ENCODE data around the gene PLAAT2. TPM values are rescaled to one million over a fixed set of nuclear protein-coding genes. Genes with fewer than 3 reads are reported as not detected.
"Not testable (repeated sequence)": the region's sequence is repeated elsewhere in the genome, so short reads cannot be mapped to it uniquely, and the experiment has no call there.

Gene PLAAT2
- total RNA-seq, 1 donor from 2014 or later, result not detected

GRCh38 chr11:63595296-63595695, 32.1 kb upstream of the PLAAT2 start:
- H3K9me3 Mint-ChIP-seq, result no peaks in the 10 kb centered on the region
- H3K4me3 Mint-ChIP-seq, result no peak overlapping the region
- DNase-seq, result no peak
- no peaks in the 10 kb centered on the region for H3K27me3 Mint-ChIP-seq
- no peaks in the 10 kb centered on the region for H3K4me1 Mint-ChIP-seq
- no peaks in the 10 kb centered on the region for H3K36me3 Mint-ChIP-seq (ENCODE audit: low read depth)
- intact Hi-C loops (cut with micrococcal nuclease), result no loop called here
- no peak overlapping the region for H3K27ac Mint-ChIP-seq

- Mint-ChIP-seq H3K27ac (no peak overlapping the region), H3K4me1 (no peaks in the 10 kb centered on the region), H3K4me3 (no peak overlapping the region), H3K27me3 (no peaks in the 10 kb centered on the region), H3K36me3 (ENCODE audit: low read depth) (no peaks in the 10 kb centered on the region), H3K9me3 (no peaks in the 10 kb centered on the region)
- intact Hi-C loops (cut with micrococcal nuclease), result loop anchor here (5.0 kb wide), 1 partner anchor 44 kb away; no protein-coding TSS in a partner anchor
- peak; percentile 64 for DNase-seq
These were observed 29.8 kb upstream of the PLAAT2 start for GRCh38 chr11:63592975-63593395.

- no peak for DNase-seq
- Mint-ChIP-seq H3K9me3 (no peaks in the 10 kb centered on the region), H3K36me3 (ENCODE audit: low read depth) (no peaks in the 10 kb centered on the region), H3K27ac (no peak overlapping the region), H3K4me3 (no peak overlapping the region), H3K27me3 (peaks cover 2% of the 10 kb centered on the region), H3K4me1 (no peaks in the 10 kb centered on the region)
- intact Hi-C loops (cut with micrococcal nuclease), result loop anchor here (5.0 kb wide), 1 partner anchor 47 kb away; no protein-coding TSS in a partner anchor
These were observed 27.0 kb upstream of the PLAAT2 start for GRCh38 chr11:63590024-63590788.

- Mint-ChIP-seq H3K36me3 (ENCODE audit: low read depth) (no peaks in the 10 kb centered on the region), H3K9me3 (no peaks in the 10 kb centered on the region), H3K4me3 (no peak overlapping the region), H3K4me1 (no peaks in the 10 kb centered on the region), H3K27ac (no peak overlapping the region), H3K27me3 (peaks cover 2% of the 10 kb centered on the region)
- intact Hi-C loops (cut with micrococcal nuclease), result no loop called here
- no peak for DNase-seq
These were observed 25.8 kb upstream of the PLAAT2 start for GRCh38 chr11:63589000-63589399.

GRCh38 chr11:63586451-63587166, 23.4 kb upstream of the PLAAT2 start:
- Mint-ChIP-seq H3K4me3 (no peak overlapping the region), H3K27me3 (peaks cover 2% of the 10 kb centered on the region), H3K27ac (no peak overlapping the region), H3K36me3 (ENCODE audit: low read depth) (peaks cover 6% of the 10 kb centered on the region), H3K4me1 (peaks cover 14% of the 10 kb centered on the region), H3K9me3 (peaks cover 7% of the 10 kb centered on the region)
- intact Hi-C loops (cut with micrococcal nuclease), result no loop called here
- DNase-seq, result no peak

GRCh38 chr11:63583357-63583677, 20.1 kb upstream of the PLAAT2 start:
- no peak for DNase-seq
- Mint-ChIP-seq H3K4me3 (no peak overlapping the region), H3K27me3 (peaks cover 2% of the 10 kb centered on the region), H3K27ac (no peak overlapping the region), H3K36me3 (ENCODE audit: low read depth) (peaks cover 15% of the 10 kb centered on the region), H3K9me3 (peaks cover 18% of the 10 kb centered on the region), H3K4me1 (peaks cover 15% of the 10 kb centered on the region)
- intact Hi-C loops (cut with micrococcal nuclease), result no loop called here

GRCh38 chr11:63581224-63581623, 18.0 kb upstream of the PLAAT2 start:
- H3K36me3 Mint-ChIP-seq (ENCODE audit: low read depth), result peaks cover 15% of the 10 kb centered on the region
- H3K9me3 Mint-ChIP-seq, result peaks cover 20% of the 10 kb centered on the region
- H3K4me3 Mint-ChIP-seq; H3K27me3 Mint-ChIP-seq; intact Hi-C loops (cut with micrococcal nuclease); H3K27ac Mint-ChIP-seq; DNase-seq: not testable (repeated sequence)
- H3K4me1 Mint-ChIP-seq, result peaks cover 15% of the 10 kb centered on the region

- intact Hi-C loops (cut with micrococcal nuclease); H3K27ac Mint-ChIP-seq; DNase-seq; H3K4me3 Mint-ChIP-seq; H3K27me3 Mint-ChIP-seq: not testable (repeated sequence)
- H3K4me1 Mint-ChIP-seq, result peaks cover 28% of the 10 kb centered on the region
- H3K9me3 Mint-ChIP-seq, result peaks cover 23% of the 10 kb centered on the region
- H3K36me3 Mint-ChIP-seq (ENCODE audit: low read depth), result peaks cover 15% of the 10 kb centered on the region
These were observed 15.7 kb upstream of the PLAAT2 start for GRCh38 chr11:63578882-63579281.

- intact Hi-C loops (cut with micrococcal nuclease), result no loop called here
- H3K27ac Mint-ChIP-seq, result peak overlapping the region; percentile 71
- H3K27me3 Mint-ChIP-seq, result peaks cover 13% of the 10 kb centered on the region
- H3K36me3 Mint-ChIP-seq (ENCODE audit: low read depth), result peaks cover 8% of the 10 kb centered on the region
- peaks cover 10% of the 10 kb centered on the region for H3K9me3 Mint-ChIP-seq
- peak overlapping the region; percentile 73 for H3K4me3 Mint-ChIP-seq
- DNase-seq, result no peak
- H3K4me1 Mint-ChIP-seq, result peaks cover 23% of the 10 kb centered on the region
These were observed 11.8 kb upstream of the PLAAT2 start for GRCh38 chr11:63574856-63575602.

- Mint-ChIP-seq H3K9me3 (peaks cover 10% of the 10 kb centered on the region), H3K27me3 (peaks cover 13% of the 10 kb centered on the region), H3K27ac (peak overlapping the region; percentile 71), H3K36me3 (ENCODE audit: low read depth) (peaks cover 6% of the 10 kb centered on the region), H3K4me1 (peaks cover 23% of the 10 kb centered on the region), H3K4me3 (peak overlapping the region; percentile 73)
- DNase-seq, result peak; percentile 85
- intact Hi-C loops (cut with micrococcal nuclease), result no loop called here
These were observed 11.0 kb upstream of the PLAAT2 start for GRCh38 chr11:63573881-63574855.

- Mint-ChIP-seq H3K36me3 (ENCODE audit: low read depth) (peaks cover 3% of the 10 kb centered on the region), H3K9me3 (peaks cover 3% of the 10 kb centered on the region), H3K4me1 (peaks cover 30% of the 10 kb centered on the region), H3K27me3 (peaks cover 13% of the 10 kb centered on the region), H3K4me3 (no peak overlapping the region), H3K27ac (no peak overlapping the region)
- DNase-seq, result no peak
- intact Hi-C loops (cut with micrococcal nuclease), result no loop called here
These were observed 9.0 kb upstream of the PLAAT2 start for GRCh38 chr11:63572026-63572688.

- no peak overlapping the region for H3K27ac Mint-ChIP-seq
- H3K27me3 Mint-ChIP-seq, result peaks cover 13% of the 10 kb centered on the region
- no peaks in the 10 kb centered on the region for H3K9me3 Mint-ChIP-seq
- intact Hi-C loops (cut with micrococcal nuclease), result loop anchor here (10.0 kb wide), 1 partner anchor 55 kb away; no protein-coding TSS in a partner anchor
- DNase-seq, result no peak
- peaks cover 36% of the 10 kb centered on the region for H3K4me1 Mint-ChIP-seq
- H3K4me3 Mint-ChIP-seq, result no peak overlapping the region
- H3K36me3 Mint-ChIP-seq (ENCODE audit: low read depth), result peaks cover 3% of the 10 kb centered on the region
These were observed 6.4 kb upstream of the PLAAT2 start for GRCh38 chr11:63569570-63569969.
